ENCODE data around the gene ZNFX1. TPM values are rescaled to one million over a fixed set of nuclear protein-coding genes. Genes with fewer than 3 reads are reported as not detected.

ZNFX1 gene
- total and polyA plus RNA-seq, 2 donors (not counting 1 experiment from before 2014, with no cell fraction given): 10.3 to 37.9 TPM

- Histone ChIP-seq H2AFZ (ENCODE audit: insufficient read depth, low read depth, low read length, poor library complexity, severe bottlenecking) (no peak overlapping the region), H3K4me3 (ENCODE audit: control extremely low read depth in 1 of 5, extremely low read depth in 1 of 5, insufficient read depth in 1 of 5, low read depth in 2 of 5, low read length in 4 of 5) (no peak overlapping the region), H3K27me3 (replicated peaks in 1 of 4; ENCODE audit: control extremely low read depth in 1 of 4, control insufficient read depth in 3 of 4, insufficient read depth in 4 of 4, low read length in 3 of 4) (no peaks in the 10 kb centered on the region), H3K27ac (ENCODE audit: low read length in 2 of 2) (no peak overlapping the region), H3K79me2 (ENCODE audit: control insufficient read depth, insufficient read depth, low read length) (no peaks in the 10 kb centered on the region), H3K9me3 (ENCODE audit: control extremely low read depth in 1 of 3, control insufficient read depth in 2 of 3, insufficient read depth in 1 of 3, low read length in 2 of 3) (peaks cover 0 to 4% (median 4%) of the 10 kb centered on the region in 3 donors), H3K9ac (ENCODE audit: low read length) (no peak overlapping the region), H3K36me3 (replicated peaks in 1 of 2; ENCODE audit: control extremely low read depth in 1 of 2, control insufficient read depth in 1 of 2, extremely low read depth in 1 of 2, insufficient read depth in 2 of 2, low read length in 1 of 2) (no peaks in the 10 kb centered on the region), H4K20me1 (ENCODE audit: control insufficient read depth, insufficient read depth, low read length, poor library complexity, severe bottlenecking) (no peaks in the 10 kb centered on the region), H3K4me1 (ENCODE audit: control insufficient read depth in 2 of 2, insufficient read depth in 2 of 2, low read length in 2 of 2) (no peaks in the 10 kb centered on the region), H3K4me2 (replicated peaks; ENCODE audit: low read depth, low read length, poor library complexity, severe bottlenecking) (no peak overlapping the region)
- intact Hi-C loops (cut with micrococcal nuclease): no loop called here
- Mint-ChIP-seq H3K27ac (no peak overlapping the region), H3K4me1 (peaks cover 2% of the 10 kb centered on the region), H3K4me3 (no peak overlapping the region), H3K9me3 (ENCODE audit: insufficient read depth) (peaks cover 3% of the 10 kb centered on the region), H3K27me3 (peaks cover 21% of the 10 kb centered on the region)
- 69% methylated on average over 7 of the region's 10 CpGs for WGBS (ENCODE audit: insufficient coverage)
- TF ChIP-seq, protein P1, sequence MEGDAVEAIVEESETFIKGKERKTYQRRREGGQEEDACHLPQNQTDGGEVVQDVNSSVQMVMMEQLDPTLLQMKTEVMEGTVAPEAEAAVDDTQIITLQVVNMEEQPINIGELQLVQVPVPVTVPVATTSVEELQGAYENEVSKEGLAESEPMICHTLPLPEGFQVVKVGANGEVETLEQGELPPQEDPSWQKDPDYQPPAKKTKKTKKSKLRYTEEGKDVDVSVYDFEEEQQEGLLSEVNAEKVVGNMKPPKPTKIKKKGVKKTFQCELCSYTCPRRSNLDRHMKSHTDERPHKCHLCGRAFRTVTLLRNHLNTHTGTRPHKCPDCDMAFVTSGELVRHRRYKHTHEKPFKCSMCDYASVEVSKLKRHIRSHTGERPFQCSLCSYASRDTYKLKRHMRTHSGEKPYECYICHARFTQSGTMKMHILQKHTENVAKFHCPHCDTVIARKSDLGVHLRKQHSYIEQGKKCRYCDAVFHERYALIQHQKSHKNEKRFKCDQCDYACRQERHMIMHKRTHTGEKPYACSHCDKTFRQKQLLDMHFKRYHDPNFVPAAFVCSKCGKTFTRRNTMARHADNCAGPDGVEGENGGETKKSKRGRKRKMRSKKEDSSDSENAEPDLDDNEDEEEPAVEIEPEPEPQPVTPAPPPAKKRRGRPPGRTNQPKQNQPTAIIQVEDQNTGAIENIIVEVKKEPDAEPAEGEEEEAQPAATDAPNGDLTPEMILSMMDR (IDR thresholded peaks at IDR 0.05): no peak
- no peak for TF ChIP-seq EZH2 (IDR thresholded peaks at IDR 0.05; ENCODE audit: borderline replicate concordance, insufficient read depth, low read depth, low read length, poor library complexity, severe bottlenecking)
- ATAC-seq (ENCODE audit: low read depth) (no peak), DNase-seq (no peak)
- CTCF ChIA-PET: no interaction called here
- POLR2A ChIA-PET: no interaction called here
These were observed 29.2 kb upstream of the ZNFX1 start for GRCh38 chr20:49306903-49307620.

DNA sequence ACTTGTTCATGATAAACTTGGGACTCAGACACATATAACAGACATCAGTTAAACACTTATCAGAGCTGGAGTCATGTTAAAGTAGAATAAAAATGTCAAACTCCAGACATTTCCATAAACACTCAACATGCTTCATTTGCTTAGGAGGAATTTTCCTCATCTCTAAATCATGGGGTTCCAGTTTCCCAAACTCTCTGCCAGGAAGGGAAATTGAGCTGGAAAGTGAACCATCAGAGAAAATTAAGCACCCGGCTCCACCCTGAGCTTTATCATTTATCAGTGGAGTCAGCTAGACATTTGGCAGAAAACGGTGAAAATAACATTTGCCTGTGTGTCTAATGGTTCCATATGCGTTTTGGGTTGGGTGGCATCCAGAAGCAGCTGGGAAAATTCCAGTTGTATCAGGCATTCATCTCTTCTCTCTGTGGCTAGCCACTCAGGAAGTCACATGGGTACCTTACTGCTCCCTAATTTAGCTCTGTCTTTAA is 25.3 kb upstream of the ZNFX1 start:
- no peaks in the 10 kb centered on the region for H3K9me3 Mint-ChIP-seq (ENCODE audit: insufficient read depth)
- DNase-seq: no peak
- no peak overlapping the region for H3K4me3 Mint-ChIP-seq
- Histone ChIP-seq H3K4me3 (ENCODE audit: control extremely low read depth in 1 of 5, extremely low read depth in 1 of 5, insufficient read depth in 1 of 5, low read depth in 2 of 5, low read length in 4 of 5) (no peak overlapping the region), H3K27me3 (replicated peaks in 1 of 4; ENCODE audit: control extremely low read depth in 1 of 4, control insufficient read depth in 3 of 4, insufficient read depth in 4 of 4, low read length in 3 of 4) (no peaks in the 10 kb centered on the region), H3K9ac (ENCODE audit: low read length) (no peak overlapping the region), H3K4me1 (ENCODE audit: control insufficient read depth in 2 of 2, insufficient read depth in 2 of 2, low read length in 2 of 2) (no peaks in the 10 kb centered on the region), H3K79me2 (ENCODE audit: control insufficient read depth, insufficient read depth, low read length) (no peaks in the 10 kb centered on the region), H3K4me2 (replicated peaks; ENCODE audit: low read depth, low read length, poor library complexity, severe bottlenecking) (no peak overlapping the region), H4K20me1 (ENCODE audit: control insufficient read depth, insufficient read depth, low read length, poor library complexity, severe bottlenecking) (no peaks in the 10 kb centered on the region), H2AFZ (ENCODE audit: insufficient read depth, low read depth, low read length, poor library complexity, severe bottlenecking) (no peak overlapping the region), H3K27ac (ENCODE audit: low read length in 2 of 2) (no peak overlapping the region), H3K36me3 (replicated peaks in 1 of 2; ENCODE audit: control extremely low read depth in 1 of 2, control insufficient read depth in 1 of 2, extremely low read depth in 1 of 2, insufficient read depth in 2 of 2, low read length in 1 of 2) (no peaks in the 10 kb centered on the region), H3K9me3 (ENCODE audit: control extremely low read depth in 1 of 3, control insufficient read depth in 2 of 3, insufficient read depth in 1 of 3, low read length in 2 of 3) (no peaks in the 10 kb centered on the region)
- H3K27me3 Mint-ChIP-seq: no peaks in the 10 kb centered on the region
- ChIA-PET CTCF (interaction anchor here (0.6 kb wide), 1 partner anchor 554 kb away, joined by 4 read pairs; no protein-coding TSS in a partner anchor), POLR2A (interaction anchor here (0.6 kb wide), 1 partner anchor 114 kb away, joined by 3 read pairs; no protein-coding TSS in a partner anchor)
- peaks cover 2% of the 10 kb centered on the region for H3K4me1 Mint-ChIP-seq
- intact Hi-C loops (cut with micrococcal nuclease): no loop called here
- TF ChIP-seq EZH2 (IDR thresholded peaks at IDR 0.05; ENCODE audit: borderline replicate concordance, insufficient read depth, low read depth, low read length, poor library complexity, severe bottlenecking): no peak
- TF ChIP-seq, protein P1 (IDR thresholded peaks at IDR 0.05): no peak
- ATAC-seq (ENCODE audit: low read depth): no peak
- H3K27ac Mint-ChIP-seq: no peak overlapping the region
- 0% methylated on average over 1 of the region's 3 CpGs for WGBS (ENCODE audit: insufficient coverage)

Data from B cell (primary cell).